Measurements from ENCODE around the gene CIC. TPM values are rescaled to one million over a fixed set of nuclear protein-coding genes. Genes with fewer than 3 reads are reported as not detected.

The CIC gene
- total RNA-seq, 1 donor from 2014 or later = 51.3 TPM

GRCh38 chr19:42242069-42242511, 27.0 kb upstream of the CIC start:
- no peak for DNase-seq (ENCODE audit: low spot score)
- intact Hi-C loops (cut with DNase I) = loop anchor here (2.0 to 10.0 kb wide), 2 partner anchors 23 to 183 kb away; partner anchors contain the start of gene LIPE

DNA sequence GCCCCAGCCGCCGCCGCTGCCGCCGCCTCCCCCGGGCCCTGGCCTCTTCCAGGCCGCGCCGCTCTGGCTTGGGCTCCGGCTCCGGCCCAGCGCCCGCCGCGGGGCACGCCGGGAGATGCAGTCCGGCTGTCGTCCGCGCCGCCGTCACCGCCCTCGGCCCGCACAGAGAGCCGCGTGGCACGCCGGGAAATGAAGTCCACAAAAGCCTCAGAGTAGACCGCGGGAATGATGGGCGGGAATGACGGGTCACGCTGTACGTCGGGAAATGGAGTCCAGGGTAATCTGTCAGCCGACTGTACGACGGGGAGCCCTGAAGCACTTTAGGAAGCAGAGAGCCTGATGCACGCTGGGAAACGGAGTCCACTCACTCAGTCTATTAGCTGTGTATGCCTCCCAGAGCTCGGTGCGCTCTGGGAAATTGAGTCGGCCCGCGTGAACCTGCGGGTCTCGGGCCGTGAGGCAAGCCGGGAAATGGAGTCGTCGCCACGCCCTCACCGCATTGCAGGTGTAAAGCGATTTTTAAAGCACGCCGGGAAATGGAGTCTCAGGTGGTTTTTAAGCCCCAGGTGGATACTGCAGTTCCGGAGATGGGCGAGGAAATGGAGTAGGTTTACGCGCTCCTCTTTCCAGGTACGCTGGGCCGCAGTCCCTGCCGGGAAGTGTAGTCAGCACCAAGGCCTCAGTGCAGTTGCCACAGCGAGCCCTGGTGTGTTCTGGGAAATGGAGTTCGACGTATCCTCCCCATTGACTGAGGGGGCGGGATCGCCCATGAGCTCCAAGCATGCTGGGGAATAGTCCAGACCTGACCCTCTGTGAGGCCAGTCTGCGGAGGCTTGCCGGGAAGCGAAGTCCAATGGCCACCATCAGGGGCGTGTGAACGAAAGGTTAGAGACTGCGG, 26.3 kb upstream of the CIC start, which contains the start of gene GSK3A:
GSK3A (minus strand) TSS at position 91 of the 898 bp plus-strand sequence. CDS start 137 bp downstream, outside the sequence.
- intact Hi-C loops (cut with DNase I) = loop anchor here (2.0 to 10.0 kb wide), 2 partner anchors 24 to 182 kb away; partner anchors contain the start of gene LIPE
- DNase-seq (ENCODE audit: low spot score) = peak; percentile 100

DNA sequence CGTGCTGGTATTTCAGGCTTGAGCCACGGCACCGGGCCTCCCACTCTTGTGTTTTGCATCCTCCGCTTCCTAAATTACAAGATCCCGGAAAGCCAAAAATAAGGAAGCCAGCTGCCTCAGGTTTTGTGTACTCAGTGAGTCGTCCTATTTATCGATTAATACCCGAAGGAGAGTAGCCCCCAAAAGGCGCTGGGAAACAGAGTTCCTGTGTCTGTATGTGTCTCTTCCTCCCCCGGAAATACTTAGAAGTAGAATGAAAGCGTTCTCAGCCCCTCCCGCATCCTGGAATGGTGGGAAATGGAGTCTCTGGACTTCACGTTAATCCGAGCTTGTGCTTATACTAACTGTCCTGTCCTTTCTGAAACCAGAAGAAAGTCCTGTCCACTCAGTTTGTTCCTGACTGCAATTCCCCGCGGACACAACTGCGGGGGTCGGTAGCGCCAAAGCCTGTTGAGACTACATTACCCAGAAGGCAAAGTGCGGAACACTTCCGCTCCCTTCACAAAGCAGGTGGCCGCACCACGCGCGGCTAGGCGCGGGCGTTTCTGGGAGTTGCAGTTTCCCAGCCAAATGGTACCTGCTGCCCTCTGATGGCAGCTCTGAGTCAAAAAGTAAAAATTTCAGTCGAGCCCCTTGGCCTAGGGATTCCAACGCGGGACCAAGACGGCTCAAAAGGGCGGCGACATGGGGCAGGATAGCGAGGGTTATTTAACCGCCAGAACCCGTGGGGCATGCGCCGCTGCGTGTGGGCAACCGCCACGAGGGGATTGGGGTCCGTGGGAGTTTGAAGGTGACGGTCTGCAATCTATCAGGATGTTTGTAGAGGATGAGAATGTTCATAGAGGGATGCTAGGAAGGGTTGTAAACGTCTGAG, 24.5 kb upstream of the CIC start:
- DNase-seq (ENCODE audit: low spot score) = peak; percentile 98
- intact Hi-C loops (cut with DNase I) = loop anchor here (1.0 to 10.0 kb wide), 2 partner anchors 35 to 180 kb away; partner anchors contain the start of gene LIPE

GRCh38 chr19:42245231-42245630, 23.8 kb upstream of the CIC start:
- intact Hi-C loops (cut with DNase I) = loop anchor here (10.0 kb wide), 1 partner anchor 180 kb away; the partner anchor contains the start of gene LIPE
- DNase-seq (ENCODE audit: low spot score) = no peak

GRCh38 chr19:42246143-42246921, 22.7 kb upstream of the CIC start:
- DNase-seq (ENCODE audit: low spot score) = no peak
- intact Hi-C loops (cut with DNase I) = loop anchor here (2.0 to 10.0 kb wide), 2 partner anchors 78 to 178 kb away; partner anchors contain the start of genes LIPE and MEGF8

DNA sequence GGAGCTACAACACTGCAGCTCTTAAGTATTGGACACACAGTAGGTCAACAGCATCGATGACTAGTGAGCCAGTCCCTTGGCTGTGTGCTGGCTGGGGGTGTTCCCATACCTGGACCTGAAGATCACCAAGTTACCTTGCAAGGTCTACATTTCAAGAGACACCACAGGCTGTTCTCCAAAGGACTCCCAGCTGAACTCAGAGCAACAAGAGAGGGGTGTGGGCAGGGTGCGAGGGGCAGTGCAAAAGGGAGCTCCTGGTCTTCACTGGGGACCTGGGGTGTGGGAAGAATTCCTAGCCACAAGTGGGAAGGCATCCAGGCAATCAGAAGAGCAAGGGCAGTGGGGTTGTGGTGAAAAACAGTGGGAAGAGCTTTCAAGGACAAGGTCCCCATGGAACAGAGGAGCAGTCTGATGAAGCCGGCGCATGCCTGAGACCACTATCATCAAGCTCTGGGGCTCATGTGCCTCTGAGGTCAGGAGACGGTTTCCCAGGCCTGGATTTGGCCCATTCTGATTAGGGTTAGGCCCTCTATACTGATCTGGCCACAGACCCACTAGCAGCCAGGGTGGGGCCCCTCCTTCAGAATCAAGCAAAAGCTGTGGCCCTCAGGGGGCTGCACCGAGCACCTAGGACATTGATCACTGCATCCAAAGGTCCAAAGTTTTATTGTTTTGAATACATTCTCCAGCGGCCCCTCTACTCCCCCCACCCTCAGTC, 22.0 kb upstream of the CIC start:
- intact Hi-C loops (cut with DNase I) = loop anchor here (2.0 to 10.0 kb wide), 2 partner anchors 78 to 178 kb away; partner anchors contain the start of genes LIPE and MEGF8
- DNase-seq (ENCODE audit: low spot score) = no peak

DNA sequence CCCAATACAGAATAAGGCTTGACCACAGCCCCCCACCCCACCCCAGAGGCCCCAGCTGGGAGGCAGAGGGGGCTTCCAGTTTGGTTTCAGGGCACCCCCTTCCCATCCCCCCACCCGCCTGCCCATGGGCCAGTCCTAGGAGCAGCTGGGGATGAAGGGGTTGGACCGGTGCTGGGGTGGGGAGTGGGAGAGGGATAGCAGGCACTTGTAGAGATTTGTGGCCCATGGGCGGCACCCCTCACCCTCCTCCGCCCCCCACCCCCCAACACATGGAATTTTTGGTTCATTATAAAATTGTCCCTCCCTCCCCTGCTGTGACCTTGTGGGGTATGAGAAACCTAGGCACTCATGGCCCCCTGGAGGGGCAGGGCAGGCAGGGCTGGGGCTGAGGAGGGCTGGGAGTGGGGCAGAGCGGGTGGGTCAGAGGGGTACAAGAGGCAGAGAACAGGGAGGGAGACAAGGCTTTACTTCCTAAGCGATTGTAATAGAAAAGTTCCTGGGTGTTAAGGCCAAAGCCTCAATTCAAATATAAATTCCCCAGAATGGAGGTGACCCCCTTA, 21.3 kb upstream of the CIC start:
- DNase-seq (ENCODE audit: low spot score) = no peak
- intact Hi-C loops (cut with DNase I) = loop anchor here (2.0 to 10.0 kb wide), 2 partner anchors 77 to 177 kb away; partner anchors contain the start of genes LIPE and MEGF8

GRCh38 chr19:42248270-42249148, 20.5 kb upstream of the CIC start:
- intact Hi-C loops (cut with DNase I) = loop anchor here (10.0 kb wide), 1 partner anchor 176 kb away; the partner anchor contains the start of gene LIPE
- DNase-seq (ENCODE audit: low spot score) = no peak

DNA sequence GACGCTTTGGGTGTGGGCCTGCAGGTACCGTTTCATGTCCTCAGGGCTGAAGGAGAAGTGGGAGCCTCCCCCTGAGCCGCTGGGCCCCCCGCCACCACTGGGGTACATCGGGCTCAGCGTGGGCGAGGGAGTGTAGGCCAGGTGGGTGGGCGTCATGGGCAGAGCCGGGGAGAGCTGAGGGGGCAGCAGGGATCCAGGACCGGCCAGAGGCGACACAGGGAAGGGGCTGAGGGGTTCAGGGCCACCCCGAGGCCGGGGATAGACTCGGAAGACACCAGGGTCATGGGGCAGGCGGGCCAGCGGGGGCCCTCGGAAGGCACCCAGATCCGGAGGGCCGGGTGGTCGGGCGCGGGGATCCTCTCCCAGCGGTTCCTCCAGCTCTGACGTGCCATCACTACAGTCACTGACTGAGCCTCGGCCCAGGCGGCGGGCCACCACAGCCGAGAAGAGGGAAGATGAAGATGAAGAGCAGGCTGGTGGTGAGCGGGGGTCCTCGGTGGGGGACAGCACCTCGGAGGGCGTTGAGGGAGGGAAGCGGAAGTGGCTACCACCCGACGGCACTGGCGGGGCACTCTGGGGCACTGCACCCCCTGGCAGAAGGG, 19.8 kb upstream of the CIC start:
- intact Hi-C loops (cut with DNase I) = loop anchor here (10.0 kb wide), 1 partner anchor 176 kb away; the partner anchor contains the start of gene LIPE

DNA sequence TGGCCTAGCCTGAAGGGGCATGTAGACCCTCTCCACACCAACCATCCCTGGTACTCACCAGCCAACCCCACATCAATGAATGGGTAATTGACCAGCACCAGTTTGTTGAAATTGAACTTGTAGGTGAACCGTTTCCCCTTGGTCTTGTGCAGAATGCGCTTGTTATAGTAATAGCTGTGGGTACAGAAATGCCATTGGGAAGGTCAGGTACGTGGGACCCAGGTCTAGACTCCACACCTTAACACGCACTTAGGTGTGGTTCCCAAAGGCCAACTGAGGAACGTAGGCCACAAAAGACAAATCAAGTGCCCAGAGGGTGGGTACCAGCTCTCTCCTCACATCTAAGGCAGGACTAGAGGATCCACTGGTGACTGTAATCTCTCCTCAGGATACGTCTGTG, 19.3 kb upstream of the CIC start:
- DNase-seq (ENCODE audit: low spot score) = no peak
- intact Hi-C loops (cut with DNase I) = loop anchor here (10.0 kb wide), 1 partner anchor 175 kb away; the partner anchor contains the start of gene LIPE

More for the DNA sequence above, 19.8 kb upstream of the CIC start:
- no peak for DNase-seq (ENCODE audit: low spot score)

GRCh38 chr19:42250183-42250665, 18.8 kb upstream of the CIC start:
- intact Hi-C loops (cut with DNase I) = no loop called here
- no peak for DNase-seq (ENCODE audit: low spot score)

- intact Hi-C loops (cut with DNase I) = no loop called here
- no peak for DNase-seq (ENCODE audit: low spot score)
Observed at GRCh38 chr19:42250666-42251531, 18.2 kb upstream of the CIC start.

DNA sequence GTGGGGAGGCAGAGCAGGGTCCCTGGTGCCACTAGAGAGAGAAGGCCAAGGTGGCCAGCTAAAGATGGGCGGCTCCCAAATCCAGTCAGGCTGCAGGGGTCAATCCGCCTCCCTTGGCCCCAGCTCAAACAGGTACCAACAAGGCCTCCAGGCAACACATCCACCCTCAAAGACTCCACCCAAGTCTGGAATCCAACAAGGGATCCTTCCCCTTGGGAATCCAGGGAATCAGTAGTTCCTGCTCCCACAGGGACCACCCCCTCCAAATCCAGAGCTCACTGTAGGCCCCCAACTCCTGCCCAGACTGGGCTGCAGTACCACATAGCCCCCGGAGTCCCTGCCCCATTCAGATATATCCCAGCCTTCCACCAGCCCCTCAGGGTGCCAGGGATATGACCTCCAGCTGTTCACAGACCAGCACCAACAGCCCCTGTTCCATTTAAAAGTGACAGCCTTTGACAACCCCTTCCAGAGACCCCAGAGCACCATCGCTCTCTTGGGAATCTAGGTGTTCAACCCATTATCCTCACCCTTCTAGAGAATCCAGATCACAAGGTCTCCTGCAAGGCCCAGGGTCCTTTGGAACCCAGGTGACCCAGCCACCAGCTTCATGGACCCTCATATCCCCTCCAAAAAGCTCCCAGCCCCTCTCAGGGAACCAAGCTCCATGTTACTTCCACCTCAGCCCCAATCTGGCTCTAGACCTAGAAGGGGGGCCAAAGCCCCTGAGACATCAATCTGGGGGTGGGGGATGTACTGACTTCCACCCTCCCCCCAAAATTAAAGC, 17.3 kb upstream of the CIC start:
- DNase-seq (ENCODE audit: low spot score) = no peak
- intact Hi-C loops (cut with DNase I) = no loop called here
